B cell (primary cell): ENCODE data around the gene ERC2.

ENCODE experiments used
- EZH2 ChIP-seq: IDR thresholded peaks from 2 replicates; pipeline ENCODE4 v1.6.1; 2012; ENCODE audit warnings: borderline replicate concordance, low read depth, mild to moderate bottlenecking, moderate library complexity, low read length; ENCODE audit not compliant: insufficient read depth, poor library complexity, severe bottlenecking
- TF ChIP-seq, protein P1 (sequence below): fragments of 200-600 bp; IDR thresholded peaks from one replicate; pipeline ENCODE4 v1.8.0; 2022; ENCODE audit warnings: antibody characterized with exemption, mild to moderate bottlenecking

DNA sequence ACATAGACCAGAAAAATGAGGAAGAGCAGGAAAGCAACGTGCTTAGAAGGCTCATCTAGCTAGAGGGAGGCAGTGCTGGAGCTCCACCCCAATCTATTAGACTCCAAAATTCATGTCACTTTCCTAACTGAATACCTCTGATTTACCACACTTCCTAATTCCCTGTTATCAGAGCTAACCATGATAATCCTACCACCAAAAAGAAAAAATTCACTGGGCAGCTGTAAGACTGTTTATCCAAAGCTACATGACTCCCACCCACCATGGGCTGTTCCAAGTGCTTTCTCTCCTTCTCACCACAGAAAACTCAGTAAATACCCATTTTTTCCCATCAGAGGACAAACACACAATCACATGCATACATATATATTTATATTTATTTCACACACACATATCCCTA, 501.7 kb downstream of the ERC2 start:
- TF ChIP-seq, protein P1, sequence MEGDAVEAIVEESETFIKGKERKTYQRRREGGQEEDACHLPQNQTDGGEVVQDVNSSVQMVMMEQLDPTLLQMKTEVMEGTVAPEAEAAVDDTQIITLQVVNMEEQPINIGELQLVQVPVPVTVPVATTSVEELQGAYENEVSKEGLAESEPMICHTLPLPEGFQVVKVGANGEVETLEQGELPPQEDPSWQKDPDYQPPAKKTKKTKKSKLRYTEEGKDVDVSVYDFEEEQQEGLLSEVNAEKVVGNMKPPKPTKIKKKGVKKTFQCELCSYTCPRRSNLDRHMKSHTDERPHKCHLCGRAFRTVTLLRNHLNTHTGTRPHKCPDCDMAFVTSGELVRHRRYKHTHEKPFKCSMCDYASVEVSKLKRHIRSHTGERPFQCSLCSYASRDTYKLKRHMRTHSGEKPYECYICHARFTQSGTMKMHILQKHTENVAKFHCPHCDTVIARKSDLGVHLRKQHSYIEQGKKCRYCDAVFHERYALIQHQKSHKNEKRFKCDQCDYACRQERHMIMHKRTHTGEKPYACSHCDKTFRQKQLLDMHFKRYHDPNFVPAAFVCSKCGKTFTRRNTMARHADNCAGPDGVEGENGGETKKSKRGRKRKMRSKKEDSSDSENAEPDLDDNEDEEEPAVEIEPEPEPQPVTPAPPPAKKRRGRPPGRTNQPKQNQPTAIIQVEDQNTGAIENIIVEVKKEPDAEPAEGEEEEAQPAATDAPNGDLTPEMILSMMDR, result no peak
- no peak for TF ChIP-seq EZH2
